HG03354 (cell line): Measurements from ENCODE around the gene PEX13.
"Not testable (repeated sequence)": the region's sequence is repeated elsewhere in the genome, so short reads cannot be mapped to it uniquely, and the experiment has no call there.

Experiments
- ATAC-seq: cut with Tn5 transposase; IDR thresholded peaks from one replicate; pipeline ENCODE4 v1.9.1; 2021; ENCODE audit warnings: mild to moderate bottlenecking; ENCODE audit not compliant: unreplicated experiment, poor library complexity, severe bottlenecking

Gene PEX13

GRCh38 chr2:61005736-61006135 is 11.8 kb upstream of the PEX13 start:
- no peak for ATAC-seq

DNA sequence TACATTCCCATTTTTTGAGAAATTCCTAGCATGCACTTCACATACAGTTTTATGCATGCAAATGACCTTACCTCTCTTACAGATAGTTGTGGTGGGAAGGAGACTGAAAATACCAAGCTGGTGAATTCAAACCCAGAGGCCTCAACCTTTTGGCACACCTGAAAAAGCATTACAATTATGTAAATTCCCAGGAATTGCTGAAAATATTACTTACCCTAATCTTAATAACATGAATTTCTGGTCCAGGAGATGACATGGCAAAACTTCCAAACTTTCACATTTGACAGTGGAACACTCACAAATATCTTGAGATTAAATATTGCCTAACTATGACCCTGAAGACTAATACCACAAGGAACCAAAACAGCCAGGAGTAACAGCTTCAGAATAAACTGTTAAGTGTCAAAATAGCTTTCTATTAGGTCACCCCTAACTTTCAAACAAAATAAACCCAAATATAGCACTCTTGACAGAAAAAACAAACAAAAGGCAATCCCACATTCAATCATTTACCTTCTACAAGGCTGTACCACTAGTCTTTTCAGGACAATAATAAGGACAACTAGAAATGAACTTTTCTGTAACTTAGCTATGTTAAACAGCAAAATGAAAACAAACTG is 10.9 kb upstream of the PEX13 start:
- ATAC-seq: no peak

DNA sequence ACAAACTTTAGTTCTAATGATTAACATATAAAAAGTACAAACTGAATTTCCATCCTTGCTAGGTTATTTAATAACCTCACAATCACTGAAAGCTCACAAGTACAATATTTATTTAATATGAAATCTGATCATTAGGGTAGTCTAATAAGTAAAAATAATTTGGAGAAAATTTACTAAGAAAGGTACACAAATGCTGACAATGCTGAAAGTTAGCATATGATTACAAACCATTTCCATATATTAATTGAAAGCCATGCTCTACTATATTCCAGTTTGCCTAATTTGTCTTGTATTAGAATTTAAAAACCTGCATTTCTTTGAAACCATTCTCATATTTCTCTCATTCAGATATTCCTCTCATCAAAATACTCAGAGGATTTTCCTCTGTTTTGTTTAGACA is 8.2 kb upstream of the PEX13 start:
- no peak for ATAC-seq

GRCh38 chr2:61011678-61012077 is 5.8 kb upstream of the PEX13 start:
- ATAC-seq: no peak

- ATAC-seq: not testable (repeated sequence)
Measured at GRCh38 chr2:61012303-61012702, 5.2 kb upstream of the PEX13 start.

- no peak for ATAC-seq
Measured at GRCh38 chr2:61013382-61013781, 4.1 kb upstream of the PEX13 start.

GRCh38 chr2:61014763-61015162 is 2.8 kb upstream of the PEX13 start:
- no peak for ATAC-seq

- ATAC-seq: no peak
Measured at GRCh38 chr2:61015976-61016375, 1.5 kb upstream of the PEX13 start.

GRCh38 chr2:61016392-61017002 is 1.0 kb upstream of the PEX13 start:
- ATAC-seq: peak; percentile 21

DNA sequence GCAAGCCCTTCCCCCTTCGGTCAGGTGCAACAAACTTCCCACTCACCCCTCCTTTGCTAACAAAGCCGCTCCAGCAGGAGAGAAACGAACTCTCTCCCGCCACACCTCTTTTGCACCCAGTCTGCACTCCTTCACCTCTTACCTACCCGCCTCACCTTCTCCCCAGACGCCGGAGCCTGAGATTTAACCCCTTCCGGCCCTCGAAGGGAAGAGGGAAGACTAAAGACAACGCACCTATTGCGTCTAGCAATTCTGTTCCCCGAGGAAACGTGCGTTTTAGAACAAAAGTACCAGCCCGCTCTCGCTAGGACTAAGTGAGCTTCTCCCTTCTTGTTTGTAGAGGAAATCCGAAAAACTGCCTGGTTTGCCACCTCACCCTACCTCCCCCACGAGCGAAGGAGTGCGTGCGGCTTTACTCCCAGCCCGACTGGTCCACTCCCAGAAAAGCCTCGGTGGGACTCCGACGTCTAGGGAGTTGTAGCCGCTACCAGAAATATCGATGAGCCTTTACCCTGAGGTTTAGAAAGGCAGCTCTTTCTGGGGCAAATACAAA is 441 bp upstream of the PEX13 start:
- peak; percentile 69 for ATAC-seq

DNA sequence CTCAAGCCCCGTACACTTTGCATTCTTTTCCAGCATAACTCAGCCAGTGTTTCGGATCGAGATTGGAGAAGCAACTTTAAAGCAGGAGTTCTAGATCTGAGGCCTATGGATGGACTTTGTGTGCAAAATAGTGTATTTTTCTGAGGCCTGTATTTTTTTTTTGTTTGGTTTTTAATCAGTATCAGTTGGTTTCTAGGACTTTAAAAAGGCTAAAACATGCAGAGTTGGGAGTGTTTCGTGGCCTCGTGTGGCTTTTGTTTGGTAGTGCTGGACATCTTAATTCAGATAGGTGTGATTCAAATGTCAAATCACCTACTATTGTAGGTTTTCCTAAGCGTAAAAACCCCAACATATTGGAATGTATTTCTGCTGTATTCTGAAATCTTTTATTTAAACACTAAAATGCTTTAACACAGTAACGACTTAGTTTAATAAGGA is 817 bp downstream of the PEX13 start:
- no peak for ATAC-seq

GRCh38 chr2:61018798-61019197 is 1.3 kb downstream of the PEX13 start:
- no peak for ATAC-seq

DNA sequence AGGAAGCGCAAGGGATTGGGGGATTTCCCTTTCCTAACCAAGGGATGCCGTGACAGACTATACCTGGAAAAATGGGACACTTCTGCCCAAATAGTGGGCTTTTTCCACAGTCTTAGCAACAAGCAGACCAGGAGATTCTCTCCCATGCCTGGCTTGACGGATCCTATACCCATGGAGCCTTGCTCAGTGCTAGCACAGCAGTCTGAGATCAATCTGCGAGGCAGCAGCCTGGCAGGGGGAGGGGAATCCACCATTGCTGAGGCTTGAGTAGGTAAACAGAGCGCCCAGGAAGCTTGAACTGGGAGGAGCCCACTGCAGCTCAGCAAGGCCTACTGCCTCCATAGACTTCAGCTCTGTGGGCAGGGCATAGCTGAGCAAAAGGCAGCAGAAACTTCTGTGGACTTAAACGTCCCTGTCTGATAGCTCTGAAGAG is 3.7 kb downstream of the PEX13 start:
- ATAC-seq: no peak

DNA sequence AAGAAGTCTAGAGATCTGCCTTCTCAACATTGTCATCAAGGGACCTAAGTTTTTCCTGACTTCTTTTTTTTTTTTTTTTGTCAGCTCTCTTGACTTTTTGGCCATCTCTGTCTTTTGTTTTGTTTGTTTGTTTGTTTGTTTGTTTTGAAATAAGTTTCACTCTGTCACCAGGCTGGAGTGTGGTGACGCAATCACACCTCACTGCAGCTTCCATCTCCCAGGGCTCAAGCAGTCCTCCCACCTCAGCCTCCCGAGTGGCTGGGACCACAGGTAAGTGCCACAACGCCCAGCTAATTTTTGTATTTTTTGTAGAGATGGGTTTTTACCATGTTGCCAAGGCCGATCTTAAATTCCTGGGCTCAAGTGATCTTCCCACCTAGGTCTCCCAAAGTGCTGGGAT is 6.2 kb downstream of the PEX13 start:
- no peak for ATAC-seq

- no peak for ATAC-seq
Measured at GRCh38 chr2:61029533-61029932, 12.0 kb downstream of the PEX13 start.

- ATAC-seq: not testable (repeated sequence)
Measured at GRCh38 chr2:61034592-61034991, 17.1 kb downstream of the PEX13 start.

GRCh38 chr2:61036643-61037042 is 19.1 kb downstream of the PEX13 start:
- not testable (repeated sequence) for ATAC-seq

DNA sequence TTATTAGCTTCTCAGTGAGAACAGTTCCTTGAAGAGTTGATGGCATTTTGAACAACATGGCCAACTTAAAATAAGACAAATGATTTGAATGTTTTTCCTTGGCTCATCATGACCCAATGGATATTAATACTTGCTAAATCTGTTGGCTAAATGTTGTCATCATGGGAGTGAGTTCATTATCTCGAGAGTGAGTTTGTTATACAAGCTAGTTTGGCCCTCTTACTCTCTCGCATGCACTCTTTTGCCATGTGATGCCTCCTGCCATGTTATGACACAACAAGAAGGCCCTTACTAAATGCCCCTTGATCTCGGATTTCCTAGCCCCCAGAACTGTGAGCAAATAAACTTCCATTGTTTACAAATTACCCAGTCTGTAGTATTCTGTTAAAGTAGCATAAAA is 25.3 kb downstream of the PEX13 start:
- no peak for ATAC-seq

DNA sequence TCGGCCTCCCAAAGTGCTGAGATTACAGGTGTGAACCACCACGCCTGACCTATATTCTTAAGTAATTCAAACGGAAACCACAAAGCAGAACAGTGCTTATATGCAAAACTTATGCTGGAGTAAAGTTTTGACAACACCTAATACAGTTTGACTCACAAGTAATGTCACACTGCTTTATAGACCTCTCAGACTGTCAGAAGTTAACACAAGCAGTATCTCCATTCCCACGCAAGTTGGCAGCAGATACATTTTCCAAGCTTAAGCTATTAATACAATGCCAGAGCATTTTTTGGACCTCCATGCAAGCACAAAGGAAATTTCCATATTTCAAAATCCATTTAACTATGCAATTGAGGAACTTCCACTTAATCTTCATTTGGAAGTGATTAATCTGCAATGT is 27.1 kb downstream of the PEX13 start:
- peak; percentile 65 for ATAC-seq

DNA sequence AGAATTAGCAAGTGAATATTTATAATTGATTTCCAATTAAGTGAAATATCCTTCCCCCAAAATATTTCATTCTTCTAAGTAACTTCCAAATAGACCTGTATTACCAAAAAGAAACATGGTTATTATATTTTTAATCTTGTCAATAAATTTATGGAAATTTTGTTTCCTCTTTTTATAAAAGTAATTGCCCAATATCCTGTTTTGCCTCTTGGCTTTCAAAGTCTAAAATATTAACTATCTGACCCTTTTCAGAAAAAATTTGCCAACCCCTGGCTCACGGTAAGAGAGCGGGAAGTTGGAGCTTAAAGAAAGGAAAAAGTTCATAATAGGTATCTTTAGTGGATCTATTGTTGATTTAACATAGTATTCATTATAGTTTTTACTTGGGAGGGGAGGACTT is 27.7 kb downstream of the PEX13 start:
- ATAC-seq: no peak

- ATAC-seq: no peak
Measured at GRCh38 chr2:61045999-61046398, 28.5 kb downstream of the PEX13 start.
